Astrocyte of the hippocampus (primary cell): Measurements from ENCODE around the gene CSNK1D.

ENCODE experiments used
- DNase-seq: peaks from one replicate; pipeline ENCODE4 v3.0.0; 2011; ENCODE audit warnings: low read depth, low spot score

Gene CSNK1D

DNA sequence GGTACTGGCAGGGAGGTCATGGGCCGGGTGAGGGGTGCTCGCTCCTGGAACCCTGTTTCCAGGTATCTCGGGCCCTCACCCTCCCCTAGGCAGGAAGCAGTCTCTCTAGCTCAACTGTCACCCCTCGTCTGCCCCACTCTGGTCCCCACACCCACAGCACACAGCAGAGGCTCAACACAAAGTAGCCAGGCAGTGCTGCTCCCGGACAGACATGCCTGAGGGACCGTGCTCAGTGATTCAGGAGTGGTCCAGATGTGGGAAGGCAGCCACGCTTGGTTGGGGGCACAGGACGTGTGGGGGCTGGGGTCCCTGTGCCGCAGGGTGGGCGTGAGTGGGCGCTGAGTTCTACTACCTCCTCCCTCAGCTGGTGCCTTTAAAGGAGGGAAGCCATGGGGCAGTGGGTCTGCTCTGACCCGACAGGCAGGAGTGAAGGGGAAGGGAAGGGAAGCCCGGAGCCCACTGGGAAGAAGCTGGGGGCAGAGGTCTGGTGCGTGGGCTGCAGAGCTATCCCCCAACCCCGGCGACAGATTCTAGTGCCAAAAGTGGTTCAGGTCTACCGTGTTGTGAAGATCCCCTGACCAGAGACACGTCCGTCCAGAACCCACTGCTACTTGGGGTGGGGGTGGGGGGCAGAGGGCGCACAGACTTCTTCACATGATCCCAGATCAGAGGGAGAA lies 32.9 kb downstream of the CSNK1D start:
- no peak for DNase-seq

- DNase-seq = no peak
Measured at GRCh38 chr17:82239926-82240505, 33.5 kb downstream of the CSNK1D start.

- no peak for DNase-seq
Measured at GRCh38 chr17:82239401-82239925, 34.0 kb downstream of the CSNK1D start.

DNA sequence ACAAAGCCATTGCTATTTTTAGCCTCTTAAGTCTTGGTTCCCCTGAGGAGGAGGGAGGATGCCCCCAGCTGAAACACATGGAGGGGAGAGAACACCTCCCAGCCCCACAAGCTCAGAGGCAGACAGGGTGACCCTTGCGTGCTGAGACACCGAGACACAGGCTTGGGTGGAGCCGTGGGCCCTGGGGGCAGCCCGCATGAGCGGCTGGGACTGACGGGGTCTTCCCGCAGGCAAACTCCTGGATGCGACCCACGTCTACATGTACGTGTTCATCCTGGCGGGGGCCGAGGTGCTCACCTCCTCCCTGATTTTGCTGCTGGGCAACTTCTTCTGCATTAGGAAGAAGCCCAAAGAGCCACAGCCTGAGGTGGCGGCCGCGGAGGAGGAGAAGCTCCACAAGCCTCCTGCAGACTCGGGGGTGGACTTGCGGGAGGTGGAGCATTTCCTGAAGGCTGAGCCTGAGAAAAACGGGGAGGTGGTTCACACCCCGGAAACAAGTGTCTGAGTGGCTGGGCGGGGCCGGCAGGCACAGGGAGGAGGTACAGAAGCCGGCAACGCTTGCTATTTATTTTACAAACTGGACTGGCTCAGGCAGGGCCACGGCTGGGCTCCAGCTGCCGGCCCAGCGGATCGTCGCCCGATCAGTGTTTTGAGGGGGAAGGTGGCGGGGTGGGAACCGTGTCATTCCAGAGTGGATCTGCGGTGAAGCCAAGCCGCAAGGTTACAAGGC lies 34.9 kb downstream of the CSNK1D start:
- peak; percentile 51 for DNase-seq

DNA sequence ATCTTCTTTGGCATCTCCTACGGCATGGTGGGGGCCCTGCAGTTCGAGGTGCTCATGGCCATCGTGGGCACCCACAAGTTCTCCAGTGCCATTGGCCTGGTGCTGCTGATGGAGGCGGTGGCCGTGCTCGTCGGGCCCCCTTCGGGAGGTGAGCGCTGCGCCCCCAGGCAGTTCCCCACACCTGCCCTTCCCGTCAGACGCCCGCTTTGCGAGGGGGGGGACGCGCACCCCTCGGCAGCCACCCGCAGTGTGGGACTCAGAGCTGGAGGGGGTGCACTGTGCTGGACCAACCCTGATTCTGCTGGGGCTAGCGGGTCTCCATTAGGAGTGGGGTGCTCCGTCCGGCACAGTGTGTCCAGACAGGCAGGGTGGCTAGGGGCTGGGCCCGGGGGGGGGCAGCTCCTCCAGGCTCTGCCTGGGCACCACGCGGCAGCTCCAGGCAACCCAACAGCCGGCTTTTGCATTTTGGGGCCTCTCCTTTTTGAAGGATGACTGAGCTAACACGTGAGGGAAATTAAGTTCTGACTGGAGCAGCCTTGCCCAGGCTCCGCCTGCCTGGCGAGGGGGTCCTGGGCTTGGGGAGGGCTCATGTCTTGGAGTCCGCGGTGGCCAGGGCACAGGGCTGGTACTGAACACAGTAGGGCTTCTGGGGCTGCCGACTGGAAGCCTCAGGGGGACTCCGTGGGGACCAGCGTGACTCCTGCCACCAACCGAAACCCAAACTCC lies 35.6 kb downstream of the CSNK1D start:
- DNase-seq = no peak

GRCh38 chr17:82237083-82237745 lies 36.3 kb downstream of the CSNK1D start:
- no peak for DNase-seq

DNA sequence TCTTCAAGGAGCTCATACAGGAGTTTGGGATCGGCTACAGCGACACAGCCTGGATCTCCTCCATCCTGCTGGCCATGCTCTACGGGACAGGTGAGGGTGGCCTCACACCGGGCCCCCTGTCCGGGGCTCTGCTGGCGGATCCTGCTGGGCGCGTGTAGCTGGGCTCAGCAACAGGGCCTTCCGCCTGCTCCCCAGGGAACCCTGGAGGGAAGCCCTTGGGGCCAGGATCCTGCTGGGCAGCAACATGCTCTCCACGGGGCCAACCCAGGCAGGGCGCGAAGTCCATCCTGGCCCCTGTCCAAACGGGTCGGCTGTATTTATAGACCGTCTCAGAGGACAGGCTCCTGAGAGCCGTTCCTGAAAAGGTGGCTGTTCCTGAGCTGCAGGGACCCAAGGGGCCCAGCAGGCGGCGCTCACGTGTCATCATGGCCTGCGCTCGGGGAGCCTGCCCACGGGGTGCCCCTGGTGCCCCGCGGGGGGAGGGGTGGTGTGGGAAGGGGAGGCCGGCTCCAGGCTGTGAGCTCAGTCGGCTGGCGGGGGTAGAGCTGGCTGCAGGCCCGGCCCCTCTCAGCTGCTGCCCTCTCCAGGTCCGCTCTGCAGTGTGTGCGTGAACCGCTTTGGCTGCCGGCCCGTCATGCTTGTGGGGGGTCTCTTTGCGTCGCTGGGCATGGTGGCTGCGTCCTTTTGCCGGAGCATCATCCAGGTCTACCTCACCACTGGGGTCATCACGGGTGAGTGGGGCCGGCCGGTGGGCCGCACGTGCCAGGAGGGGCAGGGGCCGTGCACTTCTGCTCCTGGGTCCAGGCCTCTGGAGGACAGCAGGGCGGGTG lies 37.1 kb downstream of the CSNK1D start:
- peak; percentile 84 for DNase-seq

GRCh38 chr17:82235775-82236141 lies 37.7 kb downstream of the CSNK1D start:
- no peak for DNase-seq

DNA sequence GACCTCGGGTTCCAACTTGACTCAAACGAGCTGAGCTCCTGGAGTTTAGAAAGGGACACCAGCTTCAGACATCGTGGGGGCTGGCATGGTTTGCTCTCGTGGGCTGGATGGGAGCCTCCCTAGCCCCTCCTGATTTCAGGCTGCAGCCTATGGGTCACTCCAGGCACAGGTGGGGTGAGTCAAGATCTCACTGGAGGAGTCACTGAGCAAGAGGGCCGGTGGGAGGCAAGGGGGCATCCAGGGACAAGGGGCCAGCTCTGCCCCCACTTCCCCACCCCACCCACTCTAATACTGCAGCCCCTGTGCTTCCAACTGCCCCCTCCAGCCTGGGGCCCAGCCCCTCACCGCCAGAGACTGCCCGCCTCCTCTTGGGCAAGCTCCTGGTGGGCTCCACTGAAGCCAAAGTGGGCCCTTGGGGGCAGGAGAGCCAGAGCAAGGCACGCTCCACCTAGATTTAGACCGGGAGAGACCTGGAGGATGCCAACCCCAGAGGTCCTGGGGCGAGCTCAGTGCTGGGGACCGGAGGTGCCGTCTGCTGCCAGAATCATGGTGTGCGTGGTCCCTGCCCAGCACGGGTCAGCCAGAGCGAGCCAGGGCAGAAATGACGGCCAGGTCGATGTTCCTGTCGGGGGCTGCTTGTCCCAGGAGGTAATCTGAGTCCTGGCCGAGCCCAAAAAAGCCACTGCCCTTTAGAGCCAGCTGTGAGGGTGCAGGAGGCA lies 38.3 kb downstream of the CSNK1D start:
- no peak for DNase-seq

- DNase-seq = no peak
Measured at GRCh38 chr17:82234211-82235055, 39.1 kb downstream of the CSNK1D start.

GRCh38 chr17:82232876-82233785 lies 40.4 kb downstream of the CSNK1D start:
- no peak for DNase-seq

- no peak for DNase-seq
Measured at GRCh38 chr17:82232322-82232820, 41.1 kb downstream of the CSNK1D start.

- peak; percentile 53 for DNase-seq
Measured at GRCh38 chr17:82231562-82232321, 41.8 kb downstream of the CSNK1D start.

GRCh38 chr17:82231312-82231561 lies 42.3 kb downstream of the CSNK1D start:
- DNase-seq = no peak

DNA sequence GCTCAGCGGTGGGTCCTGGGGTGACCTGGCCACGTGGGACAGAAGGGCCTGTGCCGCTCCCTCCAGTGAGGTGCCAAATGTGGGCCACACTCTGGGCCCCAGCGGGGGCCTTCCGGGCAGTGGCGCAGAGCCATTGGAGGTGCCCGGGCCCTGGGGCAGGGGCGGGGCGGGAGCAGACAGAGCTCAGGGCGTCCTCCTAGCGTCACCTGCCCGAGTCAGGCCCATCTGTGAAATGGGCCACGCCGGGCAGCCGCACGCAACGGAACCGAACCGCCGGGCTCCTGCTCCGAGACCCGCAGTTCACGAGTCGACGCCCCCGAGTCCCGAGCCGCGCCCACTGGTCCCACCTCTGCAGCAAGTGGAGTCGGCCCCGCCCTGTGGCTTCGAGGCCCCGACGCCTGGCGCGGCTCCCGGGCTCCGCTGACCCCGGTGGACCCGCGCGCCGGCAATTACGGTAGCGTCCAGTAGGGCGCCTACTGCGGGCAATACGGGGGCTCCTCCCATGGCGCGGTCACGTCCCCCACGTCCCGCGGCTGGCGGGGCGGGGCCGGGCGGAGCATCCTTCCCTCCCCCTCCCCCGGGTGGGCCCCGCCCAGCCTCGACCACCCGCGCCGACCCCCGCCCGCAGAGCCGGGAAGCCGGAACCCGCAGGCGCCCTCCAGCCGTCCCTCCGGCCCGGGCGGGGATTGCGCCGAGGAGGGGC lies 42.7 kb downstream of the CSNK1D start:
- peak; percentile 92 for DNase-seq

GRCh38 chr17:82229698-82230608 lies 43.5 kb downstream of the CSNK1D start:
- no peak for DNase-seq
